GM10248 (cell line): ENCODE data around the gene DENND1C.

Experiments used
- CTCF ChIA-PET: fragments of 300-600 bp; sonication (Branson Sonifier 250); formaldehyde crosslinking; extraction: SDS; loops from one replicate; lab custom pipeline; 2021; ENCODE audit warnings: antibody characterized with exemption; lab: Yijun Ruan, JAX
- POLR2A ChIA-PET: fragments of 350-650 bp; sonication (Branson Sonifier 250); formaldehyde crosslinking; extraction: SDS; loops from one replicate; lab custom pipeline; 2020; ENCODE audit warnings: antibody characterized with exemption; lab: Yijun Ruan, JAX
- DNase-seq: peaks from one replicate; pipeline ENCODE4 v3.0.0; 2012; ENCODE audit errors: extremely low spot score
- CTCF ChIP-seq: IDR thresholded peaks from 2 replicates; pipeline ENCODE4 v1.5.1; 2012; ENCODE audit warnings: mild to moderate bottlenecking, low read depth; ENCODE audit errors: extremely low read depth, missing control alignments, control extremely low read depth

The DENND1C gene

GRCh38 chr19:6481541-6482342 is at the start of gene DENND1C:
TSS of gene DENND1C (minus strand) at chr19:6481787. CDS start at chr19:6481695, 92 bp downstream.
- DNase-seq = peak; percentile 80
- ChIA-PET CTCF (interaction anchor here (0.6 to 4.7 kb wide), 28 partner anchors 9 to 382 kb away, joined by 3 to 33 read pairs (median 4); partner anchors contain the start of genes CRB3, GPR108, SLC25A23 and TUBB4A), POLR2A (interaction anchor here (0.5 to 1.0 kb wide), 2 partner anchors 31 to 57 kb away, joined by 3 to 4 read pairs; partner anchors contain the start of gene KHSRP)
- TF ChIP-seq CTCF = peak; percentile 88

- peak; percentile 85 for DNase-seq
- no peak for TF ChIP-seq CTCF
- CTCF ChIA-PET = interaction anchor here (1.0 kb wide), 1 partner anchor 12 kb away, joined by 5 read pairs; no protein-coding TSS in a partner anchor
- POLR2A ChIA-PET = interaction anchor here (0.6 to 3.3 kb wide), 41 partner anchors 8 to 539 kb away, joined by 3 to 50 read pairs (median 5); partner anchors contain the start of genes ALKBH7, CRB3, GPR108 and TNFSF14
Measured at GRCh38 chr19:6530386-6531162, 49.0 kb upstream of the DENND1C start, which contains the start of gene TNFSF9. TSS of gene TNFSF9 (plus strand) at chr19:6531026. CDS start at chr19:6531037, 11 bp downstream.

GRCh38 chr19:6529937-6530385 is 48.4 kb upstream of the DENND1C start:
- no peak for DNase-seq
- TF ChIP-seq CTCF = no peak
- CTCF ChIA-PET = no interaction called here
- POLR2A ChIA-PET = interaction anchor here (0.7 to 3.3 kb wide), 13 partner anchors 8 to 208 kb away, joined by 3 to 50 read pairs (median 7); partner anchors contain the start of genes CRB3 and GPR108

GRCh38 chr19:6529351-6529750 is 47.8 kb upstream of the DENND1C start:
- DNase-seq = no peak
- ChIA-PET POLR2A (interaction anchor here (1.0 kb wide), 1 partner anchor 57 kb away, joined by 3 read pairs; no protein-coding TSS in a partner anchor), CTCF (no interaction called here)
- TF ChIP-seq CTCF = no peak

GRCh38 chr19:6528544-6529121 is 47.0 kb upstream of the DENND1C start:
- TF ChIP-seq CTCF = no peak
- ChIA-PET POLR2A (interaction anchor here (0.6 to 1.0 kb wide), 7 partner anchors 8 to 59 kb away, joined by 3 to 10 read pairs (median 6); no protein-coding TSS in a partner anchor), CTCF (interaction anchor here (0.7 to 1.1 kb wide), 2 partner anchors 12 to 19 kb away, joined by 3 to 10 read pairs; no protein-coding TSS in a partner anchor)
- DNase-seq = peak; percentile 56
